GM10266 (cell line): ENCODE results near the gene CKMT2.

ENCODE experiments used
- DNase-seq: peaks from one replicate; pipeline ENCODE4 v3.0.0; 2012; ENCODE audit errors: extremely low spot score
- TF ChIP-seq, protein P1 (sequence below): IDR thresholded peaks from 2 replicates; pipeline ENCODE4 v1.5.1; 2012; ENCODE audit warnings: mild to moderate bottlenecking, low read depth; ENCODE audit not compliant: control insufficient read depth, insufficient read depth; ENCODE audit errors: missing control alignments

CKMT2 gene

DNA sequence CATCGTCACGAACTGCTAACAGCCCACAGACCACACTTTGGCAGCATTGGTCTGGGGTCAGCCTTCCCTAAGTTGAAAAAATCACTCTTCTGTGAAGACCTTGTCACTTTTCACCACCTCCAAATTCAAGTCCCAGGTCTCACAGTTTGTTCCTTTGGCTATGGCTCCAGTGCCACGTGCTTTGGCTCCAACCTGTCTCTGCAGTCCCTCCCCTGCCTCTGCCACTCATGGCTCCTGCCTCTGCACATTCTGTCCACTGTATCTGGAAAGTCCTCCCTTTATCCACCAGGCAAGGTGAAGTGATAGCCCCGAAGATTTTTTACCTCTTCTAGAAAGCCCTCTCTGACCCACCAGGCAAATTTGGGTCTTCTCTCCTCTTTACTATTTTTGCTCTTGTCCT, 5.3 kb downstream of the CKMT2 start:
- TF ChIP-seq, protein P1, sequence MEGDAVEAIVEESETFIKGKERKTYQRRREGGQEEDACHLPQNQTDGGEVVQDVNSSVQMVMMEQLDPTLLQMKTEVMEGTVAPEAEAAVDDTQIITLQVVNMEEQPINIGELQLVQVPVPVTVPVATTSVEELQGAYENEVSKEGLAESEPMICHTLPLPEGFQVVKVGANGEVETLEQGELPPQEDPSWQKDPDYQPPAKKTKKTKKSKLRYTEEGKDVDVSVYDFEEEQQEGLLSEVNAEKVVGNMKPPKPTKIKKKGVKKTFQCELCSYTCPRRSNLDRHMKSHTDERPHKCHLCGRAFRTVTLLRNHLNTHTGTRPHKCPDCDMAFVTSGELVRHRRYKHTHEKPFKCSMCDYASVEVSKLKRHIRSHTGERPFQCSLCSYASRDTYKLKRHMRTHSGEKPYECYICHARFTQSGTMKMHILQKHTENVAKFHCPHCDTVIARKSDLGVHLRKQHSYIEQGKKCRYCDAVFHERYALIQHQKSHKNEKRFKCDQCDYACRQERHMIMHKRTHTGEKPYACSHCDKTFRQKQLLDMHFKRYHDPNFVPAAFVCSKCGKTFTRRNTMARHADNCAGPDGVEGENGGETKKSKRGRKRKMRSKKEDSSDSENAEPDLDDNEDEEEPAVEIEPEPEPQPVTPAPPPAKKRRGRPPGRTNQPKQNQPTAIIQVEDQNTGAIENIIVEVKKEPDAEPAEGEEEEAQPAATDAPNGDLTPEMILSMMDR, result no peak
- no peak for DNase-seq

DNA sequence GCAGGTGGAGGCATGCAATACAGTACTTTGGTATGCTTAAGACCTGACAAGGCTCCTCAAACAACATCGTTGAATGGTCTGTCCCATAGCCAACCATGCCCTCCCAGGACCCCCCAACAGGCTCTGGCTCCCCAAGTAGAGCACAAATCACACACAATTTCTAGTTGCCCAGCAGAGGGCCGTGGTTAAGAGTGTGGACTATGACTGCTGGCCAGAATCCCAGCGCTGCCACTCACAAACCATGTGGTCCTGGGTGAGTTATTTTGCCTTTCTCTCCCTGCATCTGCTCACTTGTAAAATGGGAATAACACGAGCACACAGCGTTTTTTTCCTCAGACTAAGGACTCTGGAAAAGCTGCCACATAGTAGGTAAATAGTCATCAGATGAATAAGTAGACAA, 6.5 kb downstream of the CKMT2 start:
- no peak for DNase-seq
- TF ChIP-seq, protein P1, result no peak

DNA sequence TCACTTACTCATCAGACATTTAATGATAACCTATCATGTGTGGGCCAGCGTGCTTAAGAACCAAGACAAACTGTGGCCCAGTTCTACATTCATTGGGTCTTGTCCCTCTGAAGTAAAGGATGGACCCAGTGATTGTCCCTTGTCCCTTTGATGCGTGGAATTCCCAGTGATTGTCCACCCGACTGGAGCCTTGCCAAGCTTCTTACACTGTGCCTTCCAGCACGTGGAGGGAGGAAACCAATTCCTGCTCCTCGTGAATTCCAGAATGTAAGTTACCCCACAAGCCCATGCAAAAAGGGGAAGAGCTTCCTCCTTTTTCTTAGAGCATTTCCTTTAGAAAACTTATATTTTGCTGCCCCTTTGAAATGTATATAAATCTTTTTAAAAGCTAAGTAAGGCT, 7.9 kb downstream of the CKMT2 start:
- TF ChIP-seq, protein P1, result no peak
- DNase-seq, result no peak

DNA sequence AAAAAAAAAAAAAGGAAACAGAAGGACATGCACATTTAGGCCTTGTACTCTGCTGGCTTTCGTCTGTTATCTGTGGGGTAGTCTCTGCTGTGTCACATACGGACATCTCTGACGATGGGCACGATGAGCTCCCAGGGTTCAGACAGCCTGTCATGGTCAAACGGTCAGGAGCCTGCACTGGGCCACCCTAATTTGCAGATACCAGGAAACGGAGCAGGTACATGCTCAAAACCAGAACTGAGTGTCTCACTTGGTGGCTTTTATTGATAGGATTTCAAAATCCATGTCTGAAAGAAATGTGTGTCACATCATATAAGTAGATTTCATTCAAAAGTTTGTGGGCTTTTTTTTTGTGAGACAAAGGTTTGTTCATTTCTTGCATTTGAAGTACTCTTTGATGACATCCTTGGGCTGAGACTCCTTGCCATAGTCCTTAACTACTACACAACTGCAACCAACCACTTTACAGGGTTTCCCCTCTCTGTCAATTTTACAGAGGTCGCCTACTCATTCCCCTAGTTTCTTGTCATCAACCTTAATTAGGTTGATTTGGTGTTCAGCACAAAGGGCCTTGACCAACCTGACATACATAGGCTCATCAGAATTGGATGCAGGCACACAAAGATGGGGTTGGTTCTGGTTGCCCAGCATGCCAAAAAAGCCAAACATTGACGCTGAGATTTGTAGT, 9.0 kb downstream of the CKMT2 start:
- DNase-seq, result no peak
- TF ChIP-seq, protein P1, result no peak

DNA sequence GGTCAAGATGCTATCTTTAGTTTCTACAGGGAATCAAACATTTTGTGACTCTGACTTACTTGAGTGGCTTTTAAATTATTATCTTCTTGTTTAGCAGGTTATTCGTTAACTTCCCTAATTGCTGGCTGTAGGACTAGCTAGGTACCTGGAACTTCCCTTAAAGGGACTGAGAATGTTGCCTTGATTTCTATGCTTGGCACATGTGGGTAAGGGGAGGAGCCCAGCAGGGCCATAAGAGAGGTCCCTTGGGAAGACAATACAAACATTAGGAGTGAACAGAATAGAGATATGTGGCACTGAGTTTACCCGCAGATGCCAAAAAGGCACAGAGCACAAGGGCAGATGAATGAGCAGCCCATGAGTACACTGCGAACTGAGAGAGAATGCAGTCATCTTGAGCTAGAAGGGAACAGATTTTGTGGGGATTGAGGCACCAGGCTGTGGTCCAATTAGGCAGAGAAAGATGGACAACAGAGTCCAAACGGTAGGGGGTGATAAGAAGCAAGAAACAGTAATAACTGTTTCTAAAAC, 9.8 kb downstream of the CKMT2 start:
- TF ChIP-seq, protein P1, result no peak
- DNase-seq, result no peak

DNA sequence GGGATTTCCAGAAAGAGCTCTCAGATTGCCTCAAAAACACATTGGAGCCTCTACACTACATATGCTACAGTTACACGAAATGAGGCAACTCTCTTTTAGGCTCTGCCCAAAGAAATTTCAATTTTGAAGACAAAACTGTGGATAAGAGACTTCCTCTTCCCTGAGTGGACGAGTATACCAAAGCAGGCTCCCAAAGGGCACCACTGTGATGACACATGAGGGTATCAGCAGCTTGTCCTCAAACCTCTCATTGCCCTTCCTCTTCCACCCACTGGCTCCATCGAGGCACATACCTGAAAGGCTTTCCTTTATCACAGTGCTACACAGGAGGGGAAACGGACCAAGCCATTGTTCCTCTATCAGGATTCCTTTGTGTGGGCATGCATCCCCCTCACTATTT, 11.3 kb downstream of the CKMT2 start:
- TF ChIP-seq, protein P1, result no peak
- DNase-seq, result no peak

DNA sequence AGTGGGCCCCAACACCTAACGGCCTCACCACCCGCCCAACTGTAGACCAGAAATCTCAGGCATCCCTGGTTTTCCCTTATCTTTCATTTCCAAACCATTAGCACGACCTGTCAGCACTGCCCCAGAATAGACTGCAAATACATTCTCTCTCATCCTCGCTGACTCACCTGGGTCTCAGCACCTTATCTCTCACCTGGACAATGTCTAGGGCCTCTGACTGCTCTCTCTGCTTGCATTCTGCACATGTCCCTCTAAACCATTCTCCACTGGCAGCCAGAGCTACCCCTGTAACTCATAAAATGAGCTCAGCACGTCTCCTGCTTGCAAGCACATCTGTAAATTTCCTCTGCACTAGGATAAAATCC, 12.7 kb downstream of the CKMT2 start:
- TF ChIP-seq, protein P1, result no peak
- no peak for DNase-seq
